Limb (tissue), 2 donors: Measurements from ENCODE around the gene CCDC112.
A peak's percentile ranks its signal among the peaks of the same experiment; 100 is the strongest.
"Not testable (repeated sequence)": the region's sequence is repeated elsewhere in the genome, so short reads cannot be mapped to it uniquely, and the experiment has no call there.

Experiments
- DNase-seq, 2 donors: peaks; one replicate each; pipeline ENCODE4 v3.0.0-alpha.2; 2016; ENCODE audit errors: extremely low spot score in 2 of 2

CCDC112 gene

GRCh38 chr5:115262321-115263077 is 34.0 kb downstream of the CCDC112 start, which contains the start of gene PGGT1B:
Gene PGGT1B (minus strand): TSS chr5:115262877. CDS start chr5:115262851, 26 bp downstream.
- peak; percentile 68 to 87 for DNase-seq

DNA sequence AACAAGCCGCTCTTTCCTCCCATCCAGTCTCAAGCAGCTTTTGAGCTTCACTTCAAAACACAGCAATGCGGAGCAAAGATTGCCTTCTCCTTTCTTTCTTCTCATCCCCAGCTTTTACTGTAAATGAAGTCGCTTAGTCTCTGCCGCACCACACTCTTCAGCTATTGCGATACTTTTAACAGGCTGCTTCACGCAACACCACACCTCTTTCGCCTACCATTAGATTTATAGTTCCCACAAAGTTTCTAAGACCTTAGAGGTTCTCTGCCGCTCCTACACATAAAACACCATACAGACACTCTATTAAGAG is 34.5 kb downstream of the CCDC112 start:
- no peak for DNase-seq

DNA sequence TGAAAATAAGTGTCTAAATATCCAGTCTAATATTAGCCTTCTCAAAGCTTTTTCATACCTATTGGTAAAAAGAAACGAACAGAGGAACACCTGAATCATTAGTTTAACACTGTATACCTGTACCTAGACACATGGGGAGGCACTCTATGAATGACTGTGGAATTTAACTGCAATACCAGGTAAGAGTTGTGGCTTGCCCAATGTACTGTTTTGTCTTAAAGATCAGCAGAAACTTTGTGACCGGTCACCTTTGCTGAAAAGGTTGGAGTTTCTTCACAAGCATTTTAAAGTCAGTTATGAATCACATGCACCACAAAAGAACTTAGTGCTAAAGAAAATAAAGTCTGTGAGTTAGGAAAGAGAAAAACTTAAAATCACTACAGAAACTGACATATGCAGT is 36.2 kb downstream of the CCDC112 start:
- DNase-seq = no peak

DNA sequence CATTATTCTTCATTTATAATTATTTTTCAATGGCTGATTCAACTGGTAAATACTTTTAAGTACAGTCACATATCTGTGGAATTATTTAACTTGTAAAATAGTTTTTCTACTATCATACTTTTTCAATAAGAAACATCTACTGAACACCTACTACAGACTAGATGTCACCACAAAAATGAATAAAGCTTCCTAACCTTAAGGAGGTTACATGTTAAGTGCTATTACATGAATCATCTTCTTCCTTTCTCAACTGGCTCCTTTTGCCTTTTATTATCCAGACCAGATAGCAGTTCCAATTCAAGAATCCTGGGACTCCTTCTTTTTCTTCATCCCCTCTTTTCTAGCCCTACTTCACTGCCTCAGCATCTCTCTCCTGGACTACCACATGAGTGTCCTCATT is 38.5 kb downstream of the CCDC112 start:
- no peak for DNase-seq

- DNase-seq = not testable (repeated sequence)
These were observed 47.1 kb downstream of the CCDC112 start for GRCh38 chr5:115249379-115249778.

DNA sequence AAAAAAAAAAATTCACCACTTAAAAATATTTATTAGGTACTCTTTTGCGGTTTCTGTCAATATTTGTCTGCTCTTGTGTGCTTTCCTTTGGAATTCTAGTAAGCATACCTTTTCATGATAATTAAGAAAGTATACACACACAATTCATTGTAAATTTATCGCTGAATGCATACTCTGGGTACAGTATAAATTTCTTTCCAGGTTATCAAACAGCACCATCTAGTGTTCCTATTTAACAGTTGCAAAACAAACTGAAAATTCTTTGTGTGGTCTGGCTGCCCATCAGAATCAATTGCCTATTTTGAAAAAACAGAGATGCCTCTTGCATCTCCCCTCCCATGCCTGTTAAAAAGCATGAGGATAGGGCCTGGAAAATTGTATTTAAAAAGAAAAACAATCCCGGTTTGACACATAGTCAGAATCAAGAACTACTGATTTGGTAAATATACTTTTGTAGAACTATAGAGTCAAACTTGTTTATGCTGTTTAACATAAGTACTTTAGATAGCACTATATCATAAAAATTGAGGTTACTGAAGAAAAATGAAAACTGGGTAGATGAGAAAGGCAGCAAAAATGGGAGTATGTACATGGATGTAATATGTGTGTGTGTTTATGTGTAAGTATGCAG is 50.0 kb downstream of the CCDC112 start:
- DNase-seq = peak in 1 of 2 donors; percentile 50

DNA sequence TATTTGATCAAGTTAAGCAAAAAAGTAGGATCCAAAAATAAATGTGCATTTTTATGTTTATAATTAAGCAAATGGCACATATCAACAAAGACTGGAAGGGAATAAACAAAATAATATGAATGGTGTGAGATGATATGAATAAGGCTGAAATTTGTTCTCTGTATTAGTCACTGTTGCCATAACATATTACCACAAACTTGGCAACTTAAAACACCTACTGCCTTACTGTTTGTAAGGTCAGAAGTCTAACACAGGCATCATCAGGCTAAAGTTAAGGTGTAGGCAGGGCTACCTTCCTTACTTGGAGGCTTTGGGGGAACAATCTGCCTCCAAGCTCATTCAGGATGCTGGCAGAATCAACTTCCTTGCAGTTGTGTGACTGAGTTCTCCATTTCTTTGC is 53.0 kb downstream of the CCDC112 start:
- no peak for DNase-seq

DNA sequence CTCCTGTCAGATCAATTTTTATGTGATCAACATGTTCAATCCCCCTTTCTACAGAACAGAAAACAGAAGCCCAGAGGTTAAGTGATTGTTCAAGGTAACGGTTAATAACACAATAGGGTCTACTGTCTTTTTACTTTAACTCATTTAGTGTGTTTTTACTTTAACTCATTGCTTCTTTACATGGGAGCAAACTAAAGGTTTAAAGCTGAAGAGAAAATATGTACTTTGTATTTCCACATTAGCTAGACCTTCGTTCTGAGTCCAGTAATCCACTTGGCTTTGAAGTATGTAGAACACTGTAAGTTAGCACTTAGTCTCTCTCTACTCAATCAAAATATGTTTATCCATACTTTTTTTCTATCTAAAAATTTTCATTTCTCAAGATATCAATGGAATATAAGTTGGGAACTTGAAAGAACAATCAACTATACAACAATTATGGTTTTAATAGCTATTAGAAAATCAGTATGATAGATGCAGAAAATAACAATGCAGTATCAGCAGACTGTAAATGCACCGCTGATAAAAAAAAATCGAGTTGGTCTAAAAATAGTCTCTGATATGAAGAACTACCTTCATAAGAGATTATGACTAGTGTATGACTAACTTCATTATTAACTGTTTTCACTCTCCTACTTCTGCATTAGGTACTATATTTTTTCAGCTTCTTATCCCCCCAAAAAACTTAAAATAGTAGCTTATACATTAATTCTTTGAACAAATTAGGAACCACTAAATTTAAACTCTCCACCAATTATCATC is 54.4 kb downstream of the CCDC112 start:
- DNase-seq = no peak

- no peak for DNase-seq
These were observed 59.4 kb downstream of the CCDC112 start for GRCh38 chr5:115237066-115237465.

DNA sequence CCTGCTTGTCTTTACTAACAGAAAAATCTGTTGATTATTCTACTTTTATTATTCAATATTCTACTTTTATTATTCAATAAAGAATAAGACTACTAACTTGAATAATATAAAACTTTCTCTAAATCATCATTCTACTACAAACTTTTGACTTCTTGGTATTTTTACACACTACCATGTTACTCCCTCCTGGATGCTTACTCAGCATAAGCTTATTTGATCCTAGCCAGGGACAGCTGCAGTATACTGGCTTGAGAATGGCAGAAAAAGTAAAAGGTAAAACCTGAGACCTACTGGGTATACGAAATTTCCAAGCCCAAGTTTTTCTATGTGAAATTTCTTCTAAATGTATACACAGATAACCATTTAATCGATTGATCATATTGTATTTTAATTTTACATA is 59.9 kb downstream of the CCDC112 start:
- no peak for DNase-seq

- no peak for DNase-seq
These were observed 64.9 kb downstream of the CCDC112 start for GRCh38 chr5:115231598-115231997.

- DNase-seq = no peak
These were observed 66.8 kb downstream of the CCDC112 start for GRCh38 chr5:115229606-115230005.

- DNase-seq = no peak
These were observed 69.2 kb downstream of the CCDC112 start for GRCh38 chr5:115227281-115227680.
